HEK293 (cell line): ENCODE results near the gene ASPRV1.

Experiments
- CTCF ChIP-seq: fragments of 450-650 bp; formaldehyde crosslinking; IDR thresholded peaks from 2 replicates; pipeline ENCODE4 v1.5.1; 2016; ENCODE audit warnings: missing biosample characterization, missing genetic modification characterization
- REPIN1 ChIP-seq: fragments of 450-650 bp; formaldehyde crosslinking; IDR thresholded peaks from 2 replicates; pipeline ENCODE4 v1.5.1; 2017; ENCODE audit warnings: missing biosample characterization, missing genetic modification characterization, low read depth
- YY1 ChIP-seq: fragments of 450-650 bp; formaldehyde crosslinking; IDR thresholded peaks from 2 replicates; pipeline ENCODE4 v1.5.1; 2018; ENCODE audit warnings: missing biosample characterization, missing genetic modification characterization
- ZBTB17 ChIP-seq: fragments of 450-650 bp; formaldehyde crosslinking; IDR thresholded peaks from 2 replicates; pipeline ENCODE4 v1.5.1; 2016; ENCODE audit warnings: missing biosample characterization, missing genetic modification characterization
- ZIC2 ChIP-seq: fragments of 450-650 bp; formaldehyde crosslinking; IDR thresholded peaks from 2 replicates; pipeline ENCODE4 v1.5.1; 2016; ENCODE audit warnings: missing biosample characterization, missing genetic modification characterization
- ZNF148 ChIP-seq: fragments of 450-650 bp; formaldehyde crosslinking; IDR thresholded peaks from 2 replicates; pipeline ENCODE4 v1.5.0; 2017; ENCODE audit warnings: missing biosample characterization, missing genetic modification characterization, borderline replicate concordance
- ZNF707 ChIP-seq: fragments of 450-650 bp; formaldehyde crosslinking; IDR thresholded peaks from 2 replicates; pipeline ENCODE4 v1.5.1; 2016; ENCODE audit warnings: missing biosample characterization, missing genetic modification characterization

DNA sequence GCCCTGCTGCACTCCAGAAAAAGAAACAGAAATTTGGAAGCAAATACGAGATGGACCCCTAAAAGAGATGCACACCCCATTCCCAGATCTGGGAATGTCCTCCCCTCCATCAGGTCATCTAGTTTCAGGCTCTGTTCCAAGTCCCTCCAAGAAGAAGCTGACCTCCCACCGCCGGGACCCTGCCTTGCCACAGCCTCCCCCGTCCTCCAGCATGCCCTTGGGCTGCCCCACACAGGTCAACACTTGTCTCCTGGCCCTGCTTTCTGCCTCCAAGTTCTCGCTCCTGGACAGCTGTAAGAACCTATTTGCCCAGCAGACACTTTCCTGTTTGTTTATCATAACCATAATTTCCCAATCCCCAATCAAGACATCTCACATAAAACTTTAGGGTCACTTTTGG, 2.0 kb downstream of the ASPRV1 start:
- TF ChIP-seq YY1, result no peak
- TF ChIP-seq CTCF (tag by site-specific recombination), result no peak
- TF ChIP-seq REPIN1 (tag by site-specific recombination), result no peak
- TF ChIP-seq ZNF148 (tag by site-specific recombination), result no peak
- TF ChIP-seq ZNF707 (tag by site-specific recombination), result no peak
- no peak for TF ChIP-seq ZBTB17 (tag by site-specific recombination)
- no peak for TF ChIP-seq ZIC2 (tag by site-specific recombination)
